HCT116 (cell line): Measurements from ENCODE around the gene PSEN2. TPM values are rescaled to one million over a fixed set of nuclear protein-coding genes. Genes with fewer than 3 reads are reported as not detected.

Source experiments
- ATAC-seq: fragments of 200-7000 bp; cut with Tn5 transposase; 2 replicates; pipeline ENCODE4 v1.9.1; 2020; ENCODE audit warnings: mild to moderate bottlenecking, moderate library complexity
- BruUV-seq: library from RNA; stranded (reverse); fragments of 400-500 nt; replicated peaks from 2 replicates; lab custom pipeline; 2021; lab: Mats Ljungman, UMichigan
- CTCF ChIA-PET: fragments of 300-600 bp; sonication (Branson Sonifier 250); formaldehyde crosslinking; loops from one replicate; lab custom pipeline; 2021; ENCODE audit warnings: antibody characterized with exemption; lab: Charles Lee
- POLR2A ChIA-PET: fragments of 300-600, 350-600 bp; sonication (Branson Sonifier 250); formaldehyde crosslinking; loops from one replicate; lab custom pipeline; 2021; ENCODE audit warnings: antibody characterized with exemption; lab: Charles Lee
- RAD21 ChIA-PET, 2 experiments: fragments of 300-600 bp; sonication (Branson Sonifier 250); formaldehyde crosslinking; loops; one replicate each; lab custom pipeline; 2023; ENCODE audit warnings: low total read pairs in 2 of 2; ENCODE audit not compliant: uncharacterized antibody in 2 of 2, unreplicated experiment in 2 of 2, low non-redundant PET in 1 of 2; lab: Charles Lee
- DNase-seq: peaks from one replicate; pipeline ENCODE4 v3.0.0-alpha.2; 2010; ENCODE audit warnings: low read depth, low spot score
- H2AFZ ChIP-seq: fragments of 200-600 bp; shearing (Covaris generic), sonication (generic); 2 replicates; pipeline ENCODE4 v1.6.1; 2017; ENCODE audit warnings: low read depth, mixed run types, mixed read lengths, antibody characterized with exemption, low read length; ENCODE audit not compliant: poor library complexity, severe bottlenecking
- H3K27ac ChIP-seq: 2 replicates; pipeline ENCODE4 v1.5.1; 2012; ENCODE audit warnings: low read depth, low read length
- H3K27me3 ChIP-seq: fragments of 200-600 bp; sonication (generic); 2 replicates; pipeline ENCODE4 v1.6.1; 2016; ENCODE audit warnings: mixed run types, low read length, mixed read lengths; ENCODE audit not compliant: insufficient read depth
- H3K36me3 ChIP-seq, 2 experiments: fragments of 200-500 bp in 1 of 2; fragments of 200-600 bp in 1 of 2; sonication (Bioruptor generic) in 1 of 2; sonication (generic) in 1 of 2; 2 replicates each; pipeline versions ENCODE4 v1.5.1 to v1.6.1; 2014 to 2016; ENCODE audit warnings: low read length in 2 of 2, inconsistent platforms in 1 of 2, mixed read lengths in 1 of 2, mixed run types in 1 of 2; ENCODE audit not compliant: insufficient read depth in 2 of 2, control insufficient read depth in 1 of 2
- H3K4me1 ChIP-seq, 2 experiments: fragments of 200-600 bp in 1 of 2; sonication (generic) in 1 of 2; 2 replicates each; pipeline versions ENCODE4 v1.5.1 to v1.6.1; 2012 to 2017; ENCODE audit warnings: low read length in 2 of 2, inconsistent platforms in 1 of 2, mild to moderate bottlenecking in 1 of 2, mixed read lengths in 1 of 2, mixed run types in 1 of 2, moderate library complexity in 1 of 2; ENCODE audit not compliant: insufficient read depth in 2 of 2, control insufficient read depth in 1 of 2
- H3K4me2 ChIP-seq: fragments of 200-600 bp; sonication (generic); 2 replicates; pipeline ENCODE4 v1.6.1; 2017; ENCODE audit warnings: mixed run types, low read length, mixed read lengths
- H3K4me3 ChIP-seq, 2 experiments: fragments of 200-600 bp in 1 of 2; sonication (generic) in 1 of 2; replicated peaks in 1 of 2; 2 replicates each; pipeline ENCODE4 v1.5.1; 2011 to 2016; ENCODE audit warnings: low read length in 2 of 2, control low read depth in 1 of 2, low read depth in 1 of 2, mild to moderate bottlenecking in 1 of 2, mixed read lengths in 1 of 2, mixed run types in 1 of 2
- H3K79me2 ChIP-seq: fragments of 200-600 bp; sonication (generic); 2 replicates; pipeline ENCODE4 v1.6.1; 2017; ENCODE audit warnings: mild to moderate bottlenecking, mixed run types, low read length, moderate library complexity, mixed read lengths; ENCODE audit not compliant: insufficient read depth
- H3K9ac ChIP-seq: fragments of 200-600 bp; sonication (generic); 2 replicates; pipeline ENCODE4 v1.6.1; 2016; ENCODE audit warnings: low read length, mixed read lengths
- H3K9me2 ChIP-seq: fragments of 200-600 bp; sonication (generic), shearing (Covaris generic); 2 replicates; pipeline ENCODE4 v1.6.1; 2017; ENCODE audit warnings: mixed run types, mild to moderate bottlenecking, moderate library complexity; ENCODE audit not compliant: insufficient read depth
- H3K9me3 ChIP-seq, 2 experiments: fragments of 200-500 bp in 1 of 2; fragments of 200-600 bp in 1 of 2; sonication (Bioruptor generic) in 1 of 2; sonication (generic) in 1 of 2; 2 replicates each; pipeline ENCODE4 v1.6.1; 2014 to 2017; ENCODE audit warnings: low read length in 2 of 2, mixed read lengths in 2 of 2, inconsistent platforms in 1 of 2, low read depth in 1 of 2, mild to moderate bottlenecking in 1 of 2, mixed run types in 1 of 2, moderate library complexity in 1 of 2; ENCODE audit not compliant: control insufficient read depth in 1 of 2, insufficient read depth in 1 of 2
- H4K20me1 ChIP-seq: fragments of 200-600 bp; sonication (generic), shearing (Covaris generic); 2 replicates; pipeline ENCODE4 v1.6.1; 2017; ENCODE audit warnings: mixed run types, mild to moderate bottlenecking, moderate library complexity; ENCODE audit not compliant: insufficient read depth
- EZH2phosphoT487 ChIP-seq: fragments of 200-600 bp; IDR thresholded peaks from 2 replicates; pipeline ENCODE4 v1.6.1; 2018; ENCODE audit warnings: antibody characterized with exemption, borderline replicate concordance
- intact Hi-C: fragments of 100-400 bp; cut with micrococcal nuclease; formaldehyde crosslinking; loops from 2 replicates; pipeline ENCODE4 v1.10.0; 2022
- total RNA-seq: library from RNA; stranded (reverse); gene quantifications from one replicate; pipeline ENCODE4 v1.2.1, GENCODE V29; 2021; ENCODE audit not compliant: unreplicated experiment
- TF ChIP-seq, protein P1 (sequence below): IDR thresholded peaks from 2 replicates; pipeline ENCODE4 v1.6.1; 2011; ENCODE audit warnings: mild to moderate bottlenecking, low read length, moderate library complexity; ENCODE audit not compliant: insufficient replicate concordance; ENCODE audit errors: extremely low read depth
- TF ChIP-seq, protein P2 (sequence below): IDR thresholded peaks from 2 replicates; pipeline ENCODE4 v1.6.1; 2012; ENCODE audit warnings: low read depth

The PSEN2 gene
- total RNA-seq, 1 experiment from 2014 or later, result 28.5 TPM

DNA sequence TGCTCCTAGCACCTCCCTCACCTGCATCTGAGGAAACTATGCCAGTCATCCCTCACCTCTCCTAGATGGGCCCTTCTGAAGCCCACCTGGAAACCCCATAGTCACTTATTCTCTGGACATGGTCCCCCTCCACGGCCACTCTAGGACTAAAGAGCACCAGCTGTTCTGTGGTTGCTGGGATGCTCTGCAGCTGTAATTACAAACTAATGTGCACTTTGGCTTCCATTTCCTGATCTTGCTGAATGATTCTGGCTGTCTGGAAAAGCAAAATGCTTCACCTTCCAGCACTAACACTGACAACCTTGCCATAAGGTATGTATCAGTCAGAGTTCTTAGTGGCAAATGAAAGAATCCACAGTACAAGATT lies 48.7 kb upstream of the PSEN2 start:
- no peaks in the 10 kb centered on the region for H3K79me2 ChIP-seq
- peaks cover 7 to 33% of the 10 kb centered on the region in 2 experiments for H3K4me1 ChIP-seq
- H2AFZ ChIP-seq, result no peak overlapping the region
- H3K4me3 ChIP-seq, result no peak overlapping the region
- H3K9me2 ChIP-seq, result no peaks in the 10 kb centered on the region
- RAD21 ChIA-PET, result no interaction called here
- DNase-seq, result no peak
- ATAC-seq, result no peak
- TF ChIP-seq, protein P1, sequence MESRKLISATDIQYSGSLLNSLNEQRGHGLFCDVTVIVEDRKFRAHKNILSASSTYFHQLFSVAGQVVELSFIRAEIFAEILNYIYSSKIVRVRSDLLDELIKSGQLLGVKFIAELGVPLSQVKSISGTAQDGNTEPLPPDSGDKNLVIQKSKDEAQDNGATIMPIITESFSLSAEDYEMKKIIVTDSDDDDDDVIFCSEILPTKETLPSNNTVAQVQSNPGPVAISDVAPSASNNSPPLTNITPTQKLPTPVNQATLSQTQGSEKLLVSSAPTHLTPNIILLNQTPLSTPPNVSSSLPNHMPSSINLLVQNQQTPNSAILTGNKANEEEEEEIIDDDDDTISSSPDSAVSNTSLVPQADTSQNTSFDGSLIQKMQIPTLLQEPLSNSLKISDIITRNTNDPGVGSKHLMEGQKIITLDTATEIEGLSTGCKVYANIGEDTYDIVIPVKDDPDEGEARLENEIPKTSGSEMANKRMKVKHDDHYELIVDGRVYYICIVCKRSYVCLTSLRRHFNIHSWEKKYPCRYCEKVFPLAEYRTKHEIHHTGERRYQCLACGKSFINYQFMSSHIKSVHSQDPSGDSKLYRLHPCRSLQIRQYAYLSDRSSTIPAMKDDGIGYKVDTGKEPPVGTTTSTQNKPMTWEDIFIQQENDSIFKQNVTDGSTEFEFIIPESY, result no peak
- no peak for TF ChIP-seq EZH2phosphoT487
- TF ChIP-seq, protein P2, sequence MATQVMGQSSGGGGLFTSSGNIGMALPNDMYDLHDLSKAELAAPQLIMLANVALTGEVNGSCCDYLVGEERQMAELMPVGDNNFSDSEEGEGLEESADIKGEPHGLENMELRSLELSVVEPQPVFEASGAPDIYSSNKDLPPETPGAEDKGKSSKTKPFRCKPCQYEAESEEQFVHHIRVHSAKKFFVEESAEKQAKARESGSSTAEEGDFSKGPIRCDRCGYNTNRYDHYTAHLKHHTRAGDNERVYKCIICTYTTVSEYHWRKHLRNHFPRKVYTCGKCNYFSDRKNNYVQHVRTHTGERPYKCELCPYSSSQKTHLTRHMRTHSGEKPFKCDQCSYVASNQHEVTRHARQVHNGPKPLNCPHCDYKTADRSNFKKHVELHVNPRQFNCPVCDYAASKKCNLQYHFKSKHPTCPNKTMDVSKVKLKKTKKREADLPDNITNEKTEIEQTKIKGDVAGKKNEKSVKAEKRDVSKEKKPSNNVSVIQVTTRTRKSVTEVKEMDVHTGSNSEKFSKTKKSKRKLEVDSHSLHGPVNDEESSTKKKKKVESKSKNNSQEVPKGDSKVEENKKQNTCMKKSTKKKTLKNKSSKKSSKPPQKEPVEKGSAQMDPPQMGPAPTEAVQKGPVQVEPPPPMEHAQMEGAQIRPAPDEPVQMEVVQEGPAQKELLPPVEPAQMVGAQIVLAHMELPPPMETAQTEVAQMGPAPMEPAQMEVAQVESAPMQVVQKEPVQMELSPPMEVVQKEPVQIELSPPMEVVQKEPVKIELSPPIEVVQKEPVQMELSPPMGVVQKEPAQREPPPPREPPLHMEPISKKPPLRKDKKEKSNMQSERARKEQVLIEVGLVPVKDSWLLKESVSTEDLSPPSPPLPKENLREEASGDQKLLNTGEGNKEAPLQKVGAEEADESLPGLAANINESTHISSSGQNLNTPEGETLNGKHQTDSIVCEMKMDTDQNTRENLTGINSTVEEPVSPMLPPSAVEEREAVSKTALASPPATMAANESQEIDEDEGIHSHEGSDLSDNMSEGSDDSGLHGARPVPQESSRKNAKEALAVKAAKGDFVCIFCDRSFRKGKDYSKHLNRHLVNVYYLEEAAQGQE, result no peak
- TF ChIP-seq, all 23 proteins: peak for 0
- H3K27ac ChIP-seq, result no peak overlapping the region
- CTCF ChIA-PET, result no interaction called here
- peak overlapping the region; percentile 42 for H3K4me2 ChIP-seq
- no TSS peak for BruUV-seq
- no peaks in the 10 kb centered on the region for H4K20me1 ChIP-seq
- no peaks in the 10 kb centered on the region for H3K27me3 ChIP-seq
- intact Hi-C loops, result no loop called here
- H3K36me3 ChIP-seq, result no peaks in the 10 kb centered on the region
- POLR2A ChIA-PET, result no interaction called here
- peak overlapping the region; percentile 7; the same call in 1 of the 2 replicates for H3K9ac ChIP-seq
- H3K9me3 ChIP-seq, result no peaks in the 10 kb centered on the region
